Cardiac fibroblast (primary cell): ENCODE measurements around the gene AKR1E2.

Experiments
- DNase-seq, 2 donors: peaks; one replicate each; pipeline versions ENCODE4 v3.0.0 to v3.0.0-alpha.2; 2010; ENCODE audit warnings: low read depth in 2 of 2
- H3K4me3 ChIP-seq, 2 donors: replicated peaks in 1 of 2; 1 replicate in 1 of 2; 2 replicates in 1 of 2; pipeline ENCODE4 v1.5.1; 2011; ENCODE audit warnings: low read depth in 2 of 2, low read length in 2 of 2, mild to moderate bottlenecking in 2 of 2, moderate library complexity in 1 of 2
- TF ChIP-seq, protein P1 (sequence below): IDR thresholded peaks from one replicate; pipeline ENCODE4 v1.5.1; 2011; ENCODE audit warnings: low read depth, mild to moderate bottlenecking, low read length, inconsistent platforms

AKR1E2 gene

DNA sequence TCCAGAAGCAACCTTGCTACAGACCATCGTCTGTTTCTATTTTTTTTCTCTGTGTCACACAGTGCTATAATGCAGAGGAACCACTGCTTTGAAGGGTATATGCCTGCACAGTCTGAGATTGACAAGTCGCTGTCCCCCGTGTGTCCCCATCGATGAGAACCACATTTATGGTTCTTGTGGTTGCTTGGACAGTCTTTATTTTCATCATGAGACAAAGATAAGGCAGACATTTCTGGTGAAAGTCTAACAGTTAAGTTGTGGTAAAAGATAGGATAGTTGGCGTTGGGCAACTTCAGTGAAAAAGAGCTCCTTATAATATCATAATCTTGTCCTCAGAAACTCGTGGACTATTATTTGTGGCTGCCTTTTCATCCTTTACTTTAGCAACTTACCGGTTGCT lies 6.3 kb upstream of the AKR1E2 start:
- TF ChIP-seq, protein P1, sequence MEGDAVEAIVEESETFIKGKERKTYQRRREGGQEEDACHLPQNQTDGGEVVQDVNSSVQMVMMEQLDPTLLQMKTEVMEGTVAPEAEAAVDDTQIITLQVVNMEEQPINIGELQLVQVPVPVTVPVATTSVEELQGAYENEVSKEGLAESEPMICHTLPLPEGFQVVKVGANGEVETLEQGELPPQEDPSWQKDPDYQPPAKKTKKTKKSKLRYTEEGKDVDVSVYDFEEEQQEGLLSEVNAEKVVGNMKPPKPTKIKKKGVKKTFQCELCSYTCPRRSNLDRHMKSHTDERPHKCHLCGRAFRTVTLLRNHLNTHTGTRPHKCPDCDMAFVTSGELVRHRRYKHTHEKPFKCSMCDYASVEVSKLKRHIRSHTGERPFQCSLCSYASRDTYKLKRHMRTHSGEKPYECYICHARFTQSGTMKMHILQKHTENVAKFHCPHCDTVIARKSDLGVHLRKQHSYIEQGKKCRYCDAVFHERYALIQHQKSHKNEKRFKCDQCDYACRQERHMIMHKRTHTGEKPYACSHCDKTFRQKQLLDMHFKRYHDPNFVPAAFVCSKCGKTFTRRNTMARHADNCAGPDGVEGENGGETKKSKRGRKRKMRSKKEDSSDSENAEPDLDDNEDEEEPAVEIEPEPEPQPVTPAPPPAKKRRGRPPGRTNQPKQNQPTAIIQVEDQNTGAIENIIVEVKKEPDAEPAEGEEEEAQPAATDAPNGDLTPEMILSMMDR, result no peak
- no peak for DNase-seq
- no peak overlapping the region for H3K4me3 ChIP-seq

- TF ChIP-seq, protein P1, result no peak
- H3K4me3 ChIP-seq, result no peak overlapping the region
- DNase-seq, result peak; percentile 31 to 32
Measured at GRCh38 chr10:4820804-4821401, 5.1 kb upstream of the AKR1E2 start.

DNA sequence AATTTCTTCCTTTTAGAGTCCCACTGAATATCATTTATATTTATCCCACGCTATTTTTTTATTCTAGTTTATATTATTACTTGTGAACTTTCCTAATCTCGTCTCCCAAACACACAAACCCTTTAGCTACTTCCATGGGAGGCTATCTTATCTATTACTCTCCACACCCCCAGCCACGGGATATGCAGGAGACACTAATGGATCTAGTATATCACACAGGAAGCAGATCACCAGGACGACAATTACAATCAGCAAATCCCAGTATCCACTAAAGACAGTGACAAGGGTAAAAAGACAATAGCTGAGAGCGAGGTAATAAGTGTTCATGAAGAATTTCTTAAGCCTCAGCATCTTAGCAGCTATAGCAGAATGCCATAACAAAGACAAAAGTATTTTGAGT lies 3.8 kb upstream of the AKR1E2 start:
- TF ChIP-seq, protein P1, result no peak
- no peak for DNase-seq

GRCh38 chr10:4824791-4825310 lies 1.2 kb upstream of the AKR1E2 start:
- DNase-seq, result no peak
- H3K4me3 ChIP-seq, result no peak overlapping the region
- TF ChIP-seq, protein P1, result no peak

More for the DNA sequence above, 3.8 kb upstream of the AKR1E2 start:
- no peak overlapping the region for H3K4me3 ChIP-seq

- peak overlapping the region in 1 of 2 donors; percentile 59 for H3K4me3 ChIP-seq
- TF ChIP-seq, protein P1, result no peak
- no peak for DNase-seq
Measured at GRCh38 chr10:4825456-4825867, 545 bp upstream of the AKR1E2 start.

- TF ChIP-seq, protein P1, result no peak
- H3K4me3 ChIP-seq, result peak overlapping the region; percentile 38 to 59
- peak in 1 of 2 donors; percentile 10 for DNase-seq
Measured at GRCh38 chr10:4826792-4827324, 851 bp downstream of the AKR1E2 start.
